ENCODE data around the gene ADGRL3. TPM values are rescaled to one million over a fixed set of nuclear protein-coding genes. Genes with fewer than 3 reads are reported as not detected.
"Not testable (repeated sequence)": the region's sequence is repeated elsewhere in the genome, so short reads cannot be mapped to it uniquely, and the experiment has no call there.

Gene ADGRL3
- total and polyA plus RNA-seq, 9 donors, result 0.88 to 9.5 (median 2.5) TPM

DNA sequence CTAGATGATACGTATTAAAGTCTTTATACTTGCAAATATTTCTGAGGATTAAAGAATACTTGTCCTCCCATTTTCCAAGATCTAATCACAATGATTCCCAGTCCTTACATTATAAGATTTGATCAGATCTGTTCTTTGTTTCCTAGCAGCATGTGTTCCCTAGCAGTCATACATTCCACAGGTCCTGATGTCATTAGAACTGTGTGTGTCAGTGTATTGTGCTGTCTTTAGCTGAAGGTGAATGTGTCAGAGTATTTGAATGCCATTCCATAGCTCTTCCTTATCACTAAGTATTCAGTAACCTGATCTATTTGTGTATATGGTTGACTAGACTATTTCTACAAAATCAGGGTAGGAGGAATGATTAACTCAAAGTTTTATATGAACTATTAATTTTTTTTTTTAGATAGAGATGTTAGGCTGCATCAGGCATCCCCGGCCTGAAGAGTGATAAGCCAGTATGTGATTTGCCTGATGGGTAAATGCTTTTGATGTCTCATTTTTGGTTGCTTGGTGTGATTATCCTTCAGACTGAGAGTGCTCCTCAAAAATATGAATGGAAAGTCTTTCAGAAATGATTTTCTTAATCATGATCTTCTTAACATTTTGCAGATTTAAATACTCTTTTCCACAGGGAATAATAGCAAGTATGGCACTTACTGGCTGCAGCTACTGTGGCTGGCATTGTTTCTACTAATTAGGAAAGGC, 4.4 kb downstream of the ADGRL3 start:
- no peak overlapping the region for H3K4me3 ChIP-seq
- no peak for DNase-seq
- WGBS, 3 donors, result 75 to 86% (median 84%) methylated on average over 2 of the region's 2 CpGs
- peaks cover 2% of the 10 kb centered on the region for H3K4me1 ChIP-seq (ENCODE audit: insufficient read depth)
- no peaks in the 10 kb centered on the region for H3K27me3 ChIP-seq
- no peaks in the 10 kb centered on the region for H3K9me3 ChIP-seq
- intact Hi-C loops (cut with DNase I), result no loop called here
- TF ChIP-seq EP300 (IDR thresholded peaks at IDR 0.05) (no peak), POLR2A (IDR thresholded peaks at IDR 0.05) (no peak)
- TF ChIP-seq, protein P1, sequence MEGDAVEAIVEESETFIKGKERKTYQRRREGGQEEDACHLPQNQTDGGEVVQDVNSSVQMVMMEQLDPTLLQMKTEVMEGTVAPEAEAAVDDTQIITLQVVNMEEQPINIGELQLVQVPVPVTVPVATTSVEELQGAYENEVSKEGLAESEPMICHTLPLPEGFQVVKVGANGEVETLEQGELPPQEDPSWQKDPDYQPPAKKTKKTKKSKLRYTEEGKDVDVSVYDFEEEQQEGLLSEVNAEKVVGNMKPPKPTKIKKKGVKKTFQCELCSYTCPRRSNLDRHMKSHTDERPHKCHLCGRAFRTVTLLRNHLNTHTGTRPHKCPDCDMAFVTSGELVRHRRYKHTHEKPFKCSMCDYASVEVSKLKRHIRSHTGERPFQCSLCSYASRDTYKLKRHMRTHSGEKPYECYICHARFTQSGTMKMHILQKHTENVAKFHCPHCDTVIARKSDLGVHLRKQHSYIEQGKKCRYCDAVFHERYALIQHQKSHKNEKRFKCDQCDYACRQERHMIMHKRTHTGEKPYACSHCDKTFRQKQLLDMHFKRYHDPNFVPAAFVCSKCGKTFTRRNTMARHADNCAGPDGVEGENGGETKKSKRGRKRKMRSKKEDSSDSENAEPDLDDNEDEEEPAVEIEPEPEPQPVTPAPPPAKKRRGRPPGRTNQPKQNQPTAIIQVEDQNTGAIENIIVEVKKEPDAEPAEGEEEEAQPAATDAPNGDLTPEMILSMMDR (IDR thresholded peaks at IDR 0.05), result no peak
- no peak overlapping the region for H3K27ac ChIP-seq
- no peaks in the 10 kb centered on the region for H3K36me3 ChIP-seq

DNA sequence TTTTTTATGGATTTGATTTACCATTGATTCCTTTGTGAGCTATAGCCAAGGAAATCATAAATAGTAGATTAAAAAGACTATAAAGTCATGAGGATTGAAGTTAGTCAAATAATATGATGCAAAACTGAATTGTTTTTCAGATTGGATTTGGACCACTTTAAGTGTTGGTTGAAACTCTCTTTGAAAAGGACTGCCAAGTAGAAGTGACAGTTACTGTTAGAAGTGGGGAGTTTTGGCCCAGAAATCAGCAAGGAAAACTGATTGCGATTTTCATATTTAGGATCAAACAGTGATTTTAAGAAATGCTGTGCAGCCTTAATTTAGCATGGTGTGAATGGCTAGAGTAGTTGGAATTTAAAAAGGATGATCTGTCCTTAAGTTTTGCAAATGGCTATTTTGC, 4.9 kb downstream of the ADGRL3 start:
- WGBS, 3 donors, result 87 to 95% (median 88%) methylated on average over 1 of the region's 1 CpG
- H3K9me3 ChIP-seq, result no peaks in the 10 kb centered on the region
- no peak overlapping the region for H3K4me3 ChIP-seq
- H3K36me3 ChIP-seq, result no peaks in the 10 kb centered on the region
- no peak overlapping the region for H3K27ac ChIP-seq
- no peak for TF ChIP-seq POLR2A (IDR thresholded peaks at IDR 0.05)
- TF ChIP-seq, protein P1 (IDR thresholded peaks at IDR 0.05), result no peak
- TF ChIP-seq EP300 (IDR thresholded peaks at IDR 0.05), result no peak
- H3K27me3 ChIP-seq, result no peaks in the 10 kb centered on the region
- peaks cover 2% of the 10 kb centered on the region for H3K4me1 ChIP-seq (ENCODE audit: insufficient read depth)
- DNase-seq, result no peak
- intact Hi-C loops (cut with DNase I), result no loop called here

DNA sequence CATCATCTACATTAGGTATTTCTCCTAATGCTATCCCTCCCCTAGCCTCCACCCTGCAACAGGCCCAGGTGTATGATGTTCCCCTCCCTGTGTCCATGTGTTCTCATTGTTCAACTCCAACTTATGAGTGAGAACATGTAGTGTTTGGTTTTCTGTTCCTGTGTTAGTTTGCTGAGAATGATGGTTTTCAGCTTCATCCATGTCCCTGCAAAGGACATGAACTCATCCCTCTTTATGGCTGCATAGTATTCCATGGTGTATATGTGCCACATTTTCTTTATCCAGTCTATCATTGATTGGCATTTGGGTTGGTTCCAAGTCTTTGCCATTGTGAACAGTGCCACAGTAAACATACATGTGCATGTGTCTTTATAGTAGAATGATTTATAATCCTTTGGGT, 7.0 kb downstream of the ADGRL3 start:
- H3K4me3 ChIP-seq; H3K36me3 ChIP-seq; DNase-seq; H3K9me3 ChIP-seq; H3K27ac ChIP-seq; intact Hi-C loops (cut with DNase I); H3K27me3 ChIP-seq; H3K4me1 ChIP-seq (ENCODE audit: insufficient read depth): not testable (repeated sequence)

- H3K4me1 ChIP-seq (ENCODE audit: insufficient read depth), result no peaks in the 10 kb centered on the region
- no peak for DNase-seq
- no peak overlapping the region for H3K27ac ChIP-seq
- no peaks in the 10 kb centered on the region for H3K36me3 ChIP-seq
- H3K27me3 ChIP-seq, result no peaks in the 10 kb centered on the region
- WGBS, 3 donors, result 78 to 80% (median 79%) methylated on average over 6 of the region's 6 CpGs
- no peaks in the 10 kb centered on the region for H3K9me3 ChIP-seq
- TF ChIP-seq POLR2A (IDR thresholded peaks at IDR 0.05), result no peak
- TF ChIP-seq, protein P1 (IDR thresholded peaks at IDR 0.05), result no peak
- no peak overlapping the region for H3K4me3 ChIP-seq
- intact Hi-C loops (cut with DNase I), result no loop called here
These were observed 10.2 kb downstream of the ADGRL3 start for GRCh38 chr4:61210186-61210939.

GRCh38 chr4:61211781-61212180, 11.7 kb downstream of the ADGRL3 start:
- H3K4me3 ChIP-seq, result no peak overlapping the region
- DNase-seq, result no peak
- no peaks in the 10 kb centered on the region for H3K9me3 ChIP-seq
- 53 to 62% (median 57%) methylated on average over 1 of the region's 1 CpG for WGBS, 3 donors
- H3K27ac ChIP-seq, result no peak overlapping the region
- no peaks in the 10 kb centered on the region for H3K36me3 ChIP-seq
- H3K27me3 ChIP-seq, result no peaks in the 10 kb centered on the region
- intact Hi-C loops (cut with DNase I), result no loop called here
- no peaks in the 10 kb centered on the region for H3K4me1 ChIP-seq (ENCODE audit: insufficient read depth)
- TF ChIP-seq, protein P1 (IDR thresholded peaks at IDR 0.05), result no peak
- no peak for TF ChIP-seq POLR2A (IDR thresholded peaks at IDR 0.05)
